HepG2 (cell line): Measurements from ENCODE around the gene MYO5A. TPM values are rescaled to one million over a fixed set of nuclear protein-coding genes. Genes with fewer than 3 reads are reported as not detected.

Source experiments
- ATAC-seq: fragments of 200-7000 bp; cut with Tn5 transposase; 3 replicates; pipeline ENCODE4 v1.9.1; 2020; ENCODE audit warnings: mild to moderate bottlenecking, moderate library complexity
- BruUV-seq: library from RNA; stranded (reverse); fragments of 400-500 nt; replicated peaks from 2 replicates; lab custom pipeline; 2021; lab: Mats Ljungman, UMichigan
- CTCF ChIA-PET: fragments of 300-600 bp; formaldehyde crosslinking; extraction: SDS; loops from one replicate; lab custom pipeline; 2021; ENCODE audit warnings: low total read pairs, inconsistent platforms, low intra/inter-chr PET ratio; lab: Yijun Ruan, JAX
- POLR2A ChIA-PET: fragments of 350-600 bp; sonication (Branson Sonifier 250); formaldehyde crosslinking; loops from one replicate; lab custom pipeline; 2020; ENCODE audit warnings: antibody characterized with exemption, inconsistent platforms; lab: Yijun Ruan, JAX
- DNase-seq: peaks from one replicate; pipeline ENCODE4 v3.0.0-alpha.2; 2015; ENCODE audit warnings: low spot score
- FAIRE-seq: peaks from 3 replicates; lab custom pipeline; 2011; peaks lifted over from hg19 to GRCh38; lab: Jason Lieb, UNC
- H2AFZ ChIP-seq: one replicate; pipeline ENCODE4 v1.6.1; 2011; ENCODE audit warnings: low read length, inconsistent platforms
- H3K27ac ChIP-seq: fragments of 300-600 bp; 3 replicates; pipeline ENCODE4 v1.8.0; 2011; ENCODE audit warnings: mixed run types, mild to moderate bottlenecking, mixed read lengths, low read length, inconsistent platforms; ENCODE audit not compliant: insufficient read depth; ENCODE audit errors: extremely low read length
- H3K27me3 ChIP-seq, 2 experiments: fragments of 200-600 bp in 1 of 2; 2 replicates in 1 of 2; 3 replicates in 1 of 2; pipeline versions ENCODE4 v1.6.0 to v1.8.0; 2011; ENCODE audit warnings: low read length in 2 of 2, mild to moderate bottlenecking in 2 of 2, moderate library complexity in 2 of 2, inconsistent platforms in 1 of 2; ENCODE audit not compliant: insufficient read depth in 2 of 2, control insufficient read depth in 1 of 2
- H3K36me3 ChIP-seq, 2 experiments: fragments of 200-600 bp in 1 of 2; replicated peaks in 1 of 2; 2 replicates in 1 of 2; 3 replicates in 1 of 2; pipeline versions ENCODE4 v1.5.1 to v1.8.0; 2011; ENCODE audit warnings: low read length in 2 of 2, inconsistent platforms in 1 of 2; ENCODE audit not compliant: insufficient read depth in 2 of 2, control insufficient read depth in 1 of 2
- H3K4me1 ChIP-seq: 2 replicates; pipeline ENCODE4 v1.5.1; 2012; ENCODE audit warnings: low read length, inconsistent platforms; ENCODE audit not compliant: insufficient read depth
- H3K4me2 ChIP-seq: 2 replicates; pipeline ENCODE4 v1.6.0; 2011; ENCODE audit warnings: low read depth, low read length, inconsistent platforms
- H3K4me3 ChIP-seq, 3 experiments: fragments of 200-600 bp in 1 of 3; sonication (generic), shearing (Covaris generic) in 1 of 3; replicated peaks in 1 of 3; 2 replicates each; pipeline ENCODE4 v1.5.1; 2011 to 2016; ENCODE audit warnings: low read length in 3 of 3, inconsistent platforms in 2 of 3, low read depth in 2 of 3, mild to moderate bottlenecking in 2 of 3, control low read depth in 1 of 3, mixed read lengths in 1 of 3; ENCODE audit not compliant: insufficient read depth in 1 of 3
- H3K79me2 ChIP-seq: one replicate; pipeline ENCODE4 v1.6.1; 2011; ENCODE audit warnings: low read length, inconsistent platforms; ENCODE audit not compliant: insufficient read depth
- H3K9ac ChIP-seq: 2 replicates; pipeline ENCODE4 v1.6.0; 2011; ENCODE audit warnings: mild to moderate bottlenecking, low read depth, low read length, inconsistent platforms; ENCODE audit not compliant: insufficient read depth
- H3K9me3 ChIP-seq: 2 replicates; pipeline ENCODE4 v1.5.1; 2012; ENCODE audit warnings: mild to moderate bottlenecking, low read length
- H4K20me1 ChIP-seq: 2 replicates; pipeline ENCODE4 v1.6.0; 2011; ENCODE audit warnings: inconsistent platforms, mild to moderate bottlenecking, low read length, moderate library complexity; ENCODE audit not compliant: insufficient read depth
- ARID5B ChIP-seq: IDR thresholded peaks from 2 replicates; pipeline ENCODE4 v1.4.0; 2020; ENCODE audit warnings: mild to moderate bottlenecking, missing genetic modification reagents
- CC2D1A ChIP-seq: sonication (generic); formaldehyde crosslinking; IDR thresholded peaks from 2 replicates; pipeline ENCODE4 v1.8.1; 2023; ENCODE audit warnings: mild to moderate bottlenecking, missing genetic modification reagents
- GABPB1 ChIP-seq: IDR thresholded peaks from 2 replicates; pipeline ENCODE4 v1.6.1; 2016; ENCODE audit warnings: mild to moderate bottlenecking, missing genetic modification reagents, moderate library complexity, missing compliant biosample characterization
- HDAC2 ChIP-seq: sonication (generic); formaldehyde crosslinking; IDR thresholded peaks from 2 replicates; pipeline ENCODE4 v1.4.0; 2020; ENCODE audit warnings: missing genetic modification reagents
- HNF4A ChIP-seq: sonication (generic); formaldehyde crosslinking; IDR thresholded peaks from 2 replicates; pipeline ENCODE4 v1.4.0; 2020; ENCODE audit warnings: missing genetic modification reagents
- PAF1 ChIP-seq: IDR thresholded peaks from 2 replicates; pipeline ENCODE4 v1.6.1; 2016; ENCODE audit warnings: missing genetic modification reagents, missing compliant biosample characterization
- PAX8 ChIP-seq: sonication (generic); formaldehyde crosslinking; IDR thresholded peaks from 2 replicates; pipeline ENCODE4 v1.8.0; 2022; ENCODE audit warnings: mild to moderate bottlenecking, missing genetic modification reagents, borderline replicate concordance
- PAXIP1 ChIP-seq: sonication (generic); formaldehyde crosslinking; conservative IDR thresholded peaks from 2 replicates; pipeline ENCODE4 v1.4.0; 2020; ENCODE audit warnings: mild to moderate bottlenecking, missing genetic modification reagents, moderate library complexity
- ZMYM2 ChIP-seq: sonication (generic); formaldehyde crosslinking; IDR thresholded peaks from 2 replicates; pipeline ENCODE4 v1.8.0; 2022; ENCODE audit warnings: mild to moderate bottlenecking, missing genetic modification reagents
- ZNF180 ChIP-seq: sonication (generic); formaldehyde crosslinking; IDR thresholded peaks from 2 replicates; pipeline ENCODE4 v1.4.0; 2020; ENCODE audit warnings: low read depth, missing genetic modification reagents, borderline replicate concordance
- ZNF382 ChIP-seq: sonication (generic); formaldehyde crosslinking; IDR thresholded peaks from 2 replicates; pipeline ENCODE4 v1.5.0; 2020; ENCODE audit warnings: missing genetic modification reagents, mild to moderate bottlenecking, borderline replicate concordance
- ZNF703 ChIP-seq: sonication (generic); formaldehyde crosslinking; IDR thresholded peaks from 2 replicates; pipeline ENCODE4 v1.5.1; 2020; ENCODE audit warnings: missing genetic modification reagents, mild to moderate bottlenecking, moderate library complexity, borderline replicate concordance
- WGBS: methylation state at CpG from one replicate; pipeline ENCODE4 v1.1.6; 2017; ENCODE audit warnings: low lambda C conversion rate; 5-methylcytosine and 5-hydroxymethylcytosine counted together
- in situ Hi-C: cut with HindIII; loops from 2 replicates; pipeline ENCODE4 v1.10.0; 2017; ENCODE audit warnings: low pct_unique_long_range_greater_than_20kb; ENCODE audit not compliant: extremely low pct_ligation_motif_present
- intact Hi-C: fragments of 100-400 bp; cut with micrococcal nuclease; formaldehyde crosslinking; loops from one replicate; pipeline ENCODE4 v1.10.0; 2022; ENCODE audit not compliant: unreplicated experiment
- polyA plus RNA-seq, 8 experiments: library from polyadenylated mRNA; depleted of rRNA in 3 of 8; stranded (reverse) in 7 of 8; unstranded in 1 of 8; fragments of >200 nt; fragmentation: Illumina TruSeq in 4 of 8; extraction: Trizol in 4 of 8; gene quantifications; 2 replicates each; pipeline versions ENCODE4 v1.2.1 to v1.2.3, GENCODE V29; 2011 to 2016; ENCODE audit warnings: low read depth in 4 of 8, missing spikeins in 1 of 8, mixed read lengths in 1 of 8; ENCODE audit not compliant: insufficient read depth in 1 of 8
- total RNA-seq, 5 experiments: library from RNA; depleted of rRNA; stranded (reverse); fragments of >200 nt; fragmentation: Illumina TruSeq; extraction: Trizol; gene quantifications; 2 replicates each; pipeline ENCODE4 v1.2.3, GENCODE V29; 2016; ENCODE audit warnings: low read depth in 1 of 5

MYO5A gene
- total and polyA plus RNA-seq, 2 of the 13 experiments (the other 11 are each of a cell fraction or from before 2014, with no cell fraction given): 2.8 to 4.8 TPM

- intact Hi-C loops (no loop called here), in situ Hi-C loops (no loop called here)
- TF ChIP-seq ZNF703 (CRISPR knock-in tag): no peak
- no peak for TF ChIP-seq GABPB1 (CRISPR knock-in tag)
- TF ChIP-seq PAF1 (CRISPR knock-in tag): no peak
- no peak for TF ChIP-seq HDAC2 (CRISPR knock-in tag)
- TF ChIP-seq ZMYM2: no peak
- TF ChIP-seq CC2D1A (CRISPR knock-in tag): no peak
- no peak for TF ChIP-seq PAX8 (CRISPR knock-in tag)
- H3K79me2 ChIP-seq: no peaks in the 10 kb centered on the region
- no peak overlapping the region for H3K4me2 ChIP-seq
- no peak for FAIRE-seq
- DNase-seq: no peak
- H3K27me3 ChIP-seq: no peaks in the 10 kb centered on the region
- H3K4me1 ChIP-seq: peaks cover 17% of the 10 kb centered on the region
- no peak overlapping the region for H2AFZ ChIP-seq
- no peaks in the 10 kb centered on the region for H4K20me1 ChIP-seq
- ATAC-seq: no peak
- no peak overlapping the region for H3K4me3 ChIP-seq
- ChIA-PET POLR2A (interaction anchor here (1.2 to 1.4 kb wide), 2 partner anchors 40 to 41 kb away, joined by 3 read pairs; no protein-coding TSS in a partner anchor), CTCF (no interaction called here)
- no peaks in the 10 kb centered on the region for H3K9me3 ChIP-seq
- WGBS: 83% methylated on average over 2 of the region's 2 CpGs
- H3K36me3 ChIP-seq: no peaks in the 10 kb centered on the region; a peak in 3 of 5 replicates
- no peak overlapping the region for H3K27ac ChIP-seq
- H3K9ac ChIP-seq: no peak overlapping the region
- no TSS peak for BruUV-seq
Measured at GRCh38 chr15:52329150-52329549, 199.5 kb downstream of the MYO5A start.

- H3K9me3 ChIP-seq: no peaks in the 10 kb centered on the region
- no peak overlapping the region for H3K9ac ChIP-seq
- peak; percentile 16 for DNase-seq
- no peaks in the 10 kb centered on the region for H3K27me3 ChIP-seq
- no peaks in the 10 kb centered on the region; a peak in 3 of 5 replicates for H3K36me3 ChIP-seq
- peak; percentile 51 for TF ChIP-seq HNF4A (CRISPR knock-in tag)
- TF ChIP-seq PAXIP1 (CRISPR knock-in tag): peak; percentile 43
- no peak for TF ChIP-seq ZNF382 (CRISPR knock-in tag)
- no peak for TF ChIP-seq ZNF180
- 0 out of 2 replicates have a peak, but pooled peaks have one; percentile 22 for TF ChIP-seq ARID5B (CRISPR knock-in tag)
- no TSS peak for BruUV-seq
- H3K79me2 ChIP-seq: no peaks in the 10 kb centered on the region
- H3K4me2 ChIP-seq: peak overlapping the region; percentile 8; the same call in 1 of the 2 replicates
- no peak overlapping the region for H3K4me3 ChIP-seq
- no peaks in the 10 kb centered on the region for H4K20me1 ChIP-seq
- peaks cover 17% of the 10 kb centered on the region for H3K4me1 ChIP-seq
- ChIA-PET POLR2A (interaction anchor here (1.2 to 1.4 kb wide), 2 partner anchors 40 to 41 kb away, joined by 3 read pairs; no protein-coding TSS in a partner anchor), CTCF (no interaction called here)
- intact Hi-C loops (no loop called here), in situ Hi-C loops (no loop called here)
- H3K27ac ChIP-seq: peak overlapping the region; percentile 2
- peak overlapping the region; percentile 2 for H2AFZ ChIP-seq
- peak; percentile 65 for ATAC-seq
- peak; percentile 48 for FAIRE-seq
- 40% methylated on average over 2 of the region's 2 CpGs for WGBS
Measured at GRCh38 chr15:52328680-52329079, 200.0 kb downstream of the MYO5A start.
